Gastroesophageal sphincter (tissue), 4 donors: Measurements from ENCODE around the gene INTS14. TPM values are rescaled to one million over a fixed set of nuclear protein-coding genes. Genes with fewer than 3 reads are reported as not detected.

Source experiments
- ATAC-seq: fragments of 150-250 bp; one replicate; pipeline ENCODE4 v1.9.1; 2016; ENCODE audit warnings: mild to moderate bottlenecking, moderate library complexity
- H3K27ac ChIP-seq, 4 donors: fragments of 200-600 bp; sonication (generic) in 3 of 4; 1 replicate in 3 of 4; 2 replicates in 1 of 4; pipeline ENCODE4 v1.5.1; 2016 to 2019
- H3K27me3 ChIP-seq: fragments of 200-600 bp; sonication (generic); one replicate; pipeline ENCODE4 v1.5.1; 2019
- H3K36me3 ChIP-seq, 2 donors: fragments of 200-600 bp; sonication (generic); one replicate each; pipeline ENCODE4 v1.5.1; 2019; ENCODE audit warnings: control low read depth in 1 of 2
- H3K4me1 ChIP-seq, 3 donors: fragments of 200-600 bp; sonication (generic); 1 replicate in 2 of 3; 2 replicates in 1 of 3; pipeline ENCODE4 v1.5.1; 2016 to 2019; ENCODE audit warnings: control low read depth in 2 of 3
- H3K4me3 ChIP-seq, 2 donors: fragments of 200-600 bp; sonication (generic); one replicate each; pipeline ENCODE4 v1.5.1; 2019; ENCODE audit warnings: mild to moderate bottlenecking in 1 of 2, moderate library complexity in 1 of 2
- H3K9me3 ChIP-seq, 3 donors: fragments of 200-600 bp; sonication (generic); one replicate each; pipeline ENCODE4 v1.5.1; 2017 to 2019; ENCODE audit warnings: control low read depth in 2 of 3
- EP300 ChIP-seq: sonication (generic); formaldehyde crosslinking; IDR thresholded peaks from one replicate; pipeline ENCODE4 v1.6.1; 2017; ENCODE audit warnings: antibody characterized with exemption, mild to moderate bottlenecking
- POLR2A ChIP-seq, 2 donors: fragments of 450-650 bp; IDR thresholded peaks; one replicate each; pipeline ENCODE4 v1.6.1; 2017; ENCODE audit warnings: antibody characterized with exemption in 2 of 2, mild to moderate bottlenecking in 2 of 2, moderate library complexity in 1 of 2
- POLR2AphosphoS5 ChIP-seq: sonication (generic); formaldehyde crosslinking; IDR thresholded peaks from one replicate; pipeline ENCODE4 v1.6.1; 2017; ENCODE audit warnings: antibody characterized with exemption
- WGBS, 2 donors: methylation state at CpG; one replicate each; pipeline ENCODE4 v1.1.5; 2018; ENCODE audit warnings: low coverage in 1 of 2; 5-methylcytosine and 5-hydroxymethylcytosine counted together
- total RNA-seq, 4 donors: library from RNA; depleted of rRNA; stranded (reverse); fragments of >200 nt; gene quantifications; one replicate each; pipeline ENCODE4 v1.1.0, GENCODE V29; 2016
- TF ChIP-seq, protein P1 (sequence below), 4 experiments: fragments of 200-600 bp in 2 of 4; fragments of 450-650 bp in 2 of 4; sonication (generic) in 1 of 4; IDR thresholded peaks; one replicate each; pipeline ENCODE4 v1.5.1; 2017 to 2019; ENCODE audit warnings: antibody characterized with exemption in 4 of 4, mild to moderate bottlenecking in 2 of 4, moderate library complexity in 2 of 4

Gene INTS14
- total RNA-seq, 4 donors from 2014 or later, result 23.8 to 33.5 (median 28.8) TPM

DNA sequence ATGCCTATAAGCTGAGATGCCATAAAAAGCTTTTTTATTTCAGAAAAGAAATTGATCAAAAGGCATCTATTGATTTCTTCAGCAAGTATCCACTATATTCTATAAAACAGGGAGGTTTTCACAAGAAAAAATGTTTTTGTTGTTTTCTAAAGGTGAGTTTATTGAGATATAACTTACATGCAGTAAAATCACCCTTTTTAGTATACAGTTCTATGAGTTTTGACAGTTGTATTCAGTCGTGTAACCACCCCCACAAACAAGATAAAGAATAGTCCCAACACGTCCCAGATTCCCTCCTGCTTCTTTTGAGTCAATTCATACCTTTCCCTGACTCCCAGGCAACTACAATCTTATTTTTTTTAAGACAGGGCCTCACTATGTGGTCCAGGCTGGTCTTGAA lies 7.8 kb downstream of the INTS14 start:
- Histone ChIP-seq H3K27ac (no peak overlapping the region), H3K36me3 (peaks cover 0 to 68% of the 10 kb centered on the region in 2 donors), H3K27me3 (no peaks in the 10 kb centered on the region), H3K9me3 (no peaks in the 10 kb centered on the region), H3K4me3 (no peak overlapping the region), H3K4me1 (no peaks in the 10 kb centered on the region)
- WGBS, 2 donors, result 65 to 80% methylated on average over 2 of the region's 2 CpGs
- no peak for ATAC-seq
- TF ChIP-seq, protein P1, sequence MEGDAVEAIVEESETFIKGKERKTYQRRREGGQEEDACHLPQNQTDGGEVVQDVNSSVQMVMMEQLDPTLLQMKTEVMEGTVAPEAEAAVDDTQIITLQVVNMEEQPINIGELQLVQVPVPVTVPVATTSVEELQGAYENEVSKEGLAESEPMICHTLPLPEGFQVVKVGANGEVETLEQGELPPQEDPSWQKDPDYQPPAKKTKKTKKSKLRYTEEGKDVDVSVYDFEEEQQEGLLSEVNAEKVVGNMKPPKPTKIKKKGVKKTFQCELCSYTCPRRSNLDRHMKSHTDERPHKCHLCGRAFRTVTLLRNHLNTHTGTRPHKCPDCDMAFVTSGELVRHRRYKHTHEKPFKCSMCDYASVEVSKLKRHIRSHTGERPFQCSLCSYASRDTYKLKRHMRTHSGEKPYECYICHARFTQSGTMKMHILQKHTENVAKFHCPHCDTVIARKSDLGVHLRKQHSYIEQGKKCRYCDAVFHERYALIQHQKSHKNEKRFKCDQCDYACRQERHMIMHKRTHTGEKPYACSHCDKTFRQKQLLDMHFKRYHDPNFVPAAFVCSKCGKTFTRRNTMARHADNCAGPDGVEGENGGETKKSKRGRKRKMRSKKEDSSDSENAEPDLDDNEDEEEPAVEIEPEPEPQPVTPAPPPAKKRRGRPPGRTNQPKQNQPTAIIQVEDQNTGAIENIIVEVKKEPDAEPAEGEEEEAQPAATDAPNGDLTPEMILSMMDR (IDR thresholded peaks at IDR 0.05), result no peak
- TF ChIP-seq POLR2AphosphoS5 (no peak), EP300 (no peak)

DNA sequence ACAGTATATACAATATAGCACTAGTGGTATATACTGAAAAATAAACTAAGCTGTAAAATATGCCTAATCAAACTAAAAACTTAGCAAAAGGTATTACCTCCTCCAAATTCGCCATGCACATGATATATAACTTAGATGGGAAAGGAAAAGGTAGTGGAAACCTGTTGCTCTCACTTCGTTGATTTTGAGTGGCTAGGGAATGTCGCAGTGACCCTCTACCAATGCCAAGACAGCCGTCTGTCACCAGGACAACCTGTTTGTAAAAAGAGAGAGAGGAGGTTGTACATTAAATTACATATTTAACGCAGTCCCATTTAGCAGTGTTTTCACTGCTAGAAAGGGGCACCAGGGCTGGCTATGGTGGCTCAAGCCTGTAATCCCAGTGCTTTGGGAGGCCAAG lies 11.3 kb downstream of the INTS14 start:
- WGBS, 2 donors, result 92 to 100% methylated on average over 4 to 5 of the region's 5 CpGs
- no peak overlapping the region for H3K4me3 ChIP-seq
- H3K27ac ChIP-seq, result no peak overlapping the region
- H3K27me3 ChIP-seq, result no peaks in the 10 kb centered on the region
- no peaks in the 10 kb centered on the region for H3K9me3 ChIP-seq
- H3K36me3 ChIP-seq, result peaks cover 6 to 98% of the 10 kb centered on the region in 2 donors
- no peaks in the 10 kb centered on the region for H3K4me1 ChIP-seq
- no peak for ATAC-seq
- TF ChIP-seq, protein P1 (IDR thresholded peaks at IDR 0.05), result no peak
- TF ChIP-seq POLR2A (IDR thresholded peaks at IDR 0.05), result no peak
- no peak for TF ChIP-seq EP300
- no peak for TF ChIP-seq POLR2AphosphoS5

DNA sequence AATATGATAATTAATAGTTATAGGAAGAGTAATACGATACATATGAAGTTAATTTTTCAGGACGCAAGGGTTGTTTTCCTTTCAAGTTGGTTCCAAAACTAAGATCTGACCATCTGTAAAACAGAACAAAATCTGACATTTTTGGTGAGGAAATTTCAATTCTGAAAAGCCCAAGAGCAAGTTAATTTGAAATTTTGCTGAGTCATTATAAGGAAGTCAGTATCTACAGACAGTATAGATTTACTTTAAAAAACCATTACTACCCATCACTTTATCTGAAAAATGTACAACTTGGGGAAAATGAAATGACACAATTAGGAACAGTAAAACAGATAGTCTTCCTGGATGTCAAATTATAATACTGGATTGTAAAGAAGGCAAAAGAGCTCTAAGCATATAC lies 12.5 kb downstream of the INTS14 start:
- H3K4me1 ChIP-seq, result no peaks in the 10 kb centered on the region
- H3K36me3 ChIP-seq, result peaks cover 6 to 97% of the 10 kb centered on the region in 2 donors
- no peak overlapping the region for H3K4me3 ChIP-seq
- no peak overlapping the region for H3K27ac ChIP-seq
- ATAC-seq, result no peak
- H3K9me3 ChIP-seq, result no peaks in the 10 kb centered on the region
- WGBS, 2 donors, result 95 to 96% methylated on average over 2 of the region's 2 CpGs
- no peak for TF ChIP-seq EP300
- no peak for TF ChIP-seq POLR2A (IDR thresholded peaks at IDR 0.05)
- TF ChIP-seq POLR2AphosphoS5, result no peak
- H3K27me3 ChIP-seq, result no peaks in the 10 kb centered on the region

DNA sequence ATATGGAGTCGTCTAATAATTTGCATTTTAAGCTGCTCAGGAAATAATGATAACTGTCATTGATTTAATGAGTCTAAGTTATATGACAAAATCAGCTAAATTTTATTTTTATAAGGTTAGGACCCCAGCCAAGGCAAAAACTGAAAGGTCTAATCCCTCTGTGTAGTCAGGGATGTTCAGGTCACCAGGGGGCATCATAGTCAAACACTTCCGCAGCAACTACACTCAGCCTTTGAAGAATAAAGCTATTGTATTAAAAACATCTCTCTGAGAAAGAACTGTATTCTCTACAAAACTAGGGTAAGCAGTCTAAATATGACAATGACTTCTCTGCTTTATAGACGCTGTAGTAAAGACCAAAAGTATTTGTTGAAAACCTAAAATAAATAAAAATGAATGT lies 15.0 kb downstream of the INTS14 start:
- ATAC-seq, result no peak
- Histone ChIP-seq H3K4me3 (no peak overlapping the region), H3K27ac (no peak overlapping the region), H3K4me1 (no peaks in the 10 kb centered on the region), H3K36me3 (peaks cover 9 to 97% of the 10 kb centered on the region in 2 donors), H3K9me3 (no peaks in the 10 kb centered on the region), H3K27me3 (no peaks in the 10 kb centered on the region)
- WGBS, 2 donors, result 63 to 73% methylated on average over 2 to 3 of the region's 3 CpGs
- TF ChIP-seq POLR2AphosphoS5, result no peak
- TF ChIP-seq EP300, result no peak
- no peak for TF ChIP-seq POLR2A (IDR thresholded peaks at IDR 0.05)
- TF ChIP-seq, protein P1 (IDR thresholded peaks at IDR 0.05), result no peak

DNA sequence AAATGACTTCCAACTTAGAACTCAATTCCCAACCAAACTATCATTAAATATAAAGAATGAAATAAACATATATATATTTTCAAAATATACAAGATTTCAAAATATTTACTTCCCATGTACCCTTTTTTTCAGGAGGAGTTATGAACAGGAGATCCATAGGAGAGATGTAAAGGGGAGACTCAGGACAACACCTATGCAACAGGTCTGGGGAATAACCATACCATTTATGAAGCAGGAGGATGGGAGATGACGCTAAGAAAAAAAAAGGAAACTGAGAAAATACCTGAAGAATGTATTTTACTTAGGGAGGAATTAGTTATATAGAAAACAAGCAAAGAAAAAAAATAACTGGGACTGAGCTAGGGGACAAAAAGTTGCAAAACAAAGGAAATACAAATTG lies 23.8 kb downstream of the INTS14 start:
- ATAC-seq, result no peak
- no peak overlapping the region for H3K27ac ChIP-seq
- H3K4me3 ChIP-seq, result no peak overlapping the region
- peaks cover 0 to 9% (median 0%) of the 10 kb centered on the region in 3 donors for H3K4me1 ChIP-seq
- peaks cover 4 to 100% of the 10 kb centered on the region in 2 donors for H3K36me3 ChIP-seq
- TF ChIP-seq POLR2A (IDR thresholded peaks at IDR 0.05) (no peak), EP300 (no peak), POLR2AphosphoS5 (no peak)
- TF ChIP-seq, protein P1 (IDR thresholded peaks at IDR 0.05), result no peak
- H3K27me3 ChIP-seq, result no peaks in the 10 kb centered on the region
- no peaks in the 10 kb centered on the region for H3K9me3 ChIP-seq
- 100% methylated on average over 1 of the region's 1 CpG for WGBS, 2 donors
